Transverse colon (tissue), 4 donors: ENCODE data around the gene SARS2. TPM values are rescaled to one million over a fixed set of nuclear protein-coding genes. Genes with fewer than 3 reads are reported as not detected.

Experiments
- DNase-seq: peaks from one replicate; pipeline ENCODE4 v3.0.0-alpha.2; 2019
- H3K27ac ChIP-seq, 4 donors: fragments of 200-600 bp; sonication (generic); 2 replicates each; pipeline ENCODE4 v1.5.1; 2016 to 2018; ENCODE audit warnings: inconsistent platforms in 4 of 4
- H3K27me3 ChIP-seq: fragments of 200-600 bp; sonication (generic); 2 replicates; pipeline ENCODE4 v1.5.1; 2017; ENCODE audit warnings: inconsistent platforms
- H3K36me3 ChIP-seq, 4 donors: fragments of 200-600 bp; sonication (generic); 2 replicates each; pipeline ENCODE4 v1.5.1; 2017 to 2019; ENCODE audit warnings: inconsistent platforms in 4 of 4
- H3K4me1 ChIP-seq, 4 donors: fragments of 200-600 bp; sonication (generic); 2 replicates each; pipeline ENCODE4 v1.5.1; 2017 to 2020; ENCODE audit warnings: inconsistent platforms in 4 of 4
- H3K4me3 ChIP-seq, 4 donors: fragments of 200-600 bp; sonication (generic); 1 replicate in 1 of 4; 2 replicates in 3 of 4; pipeline versions ENCODE4 v1.5.1 to v1.6.1; 2017 to 2019; ENCODE audit warnings: inconsistent platforms in 4 of 4
- H3K9me3 ChIP-seq, 2 donors: fragments of 200-600 bp; sonication (generic); 2 replicates each; pipeline ENCODE4 v1.5.1; 2017 to 2019; ENCODE audit warnings: inconsistent platforms in 2 of 2
- CTCF ChIP-seq, 5 experiments: fragments of 200-600 bp in 3 of 5; fragments of 450-650 bp in 2 of 5; sonication (generic) in 3 of 5; IDR thresholded peaks; 1 replicate in 2 of 5; 2 replicates in 3 of 5; pipeline ENCODE4 v1.5.1; 2016 to 2017; ENCODE audit warnings: antibody characterized with exemption in 5 of 5, inconsistent platforms in 3 of 5, mild to moderate bottlenecking in 2 of 5, moderate library complexity in 1 of 5
- EP300 ChIP-seq: sonication (generic); formaldehyde crosslinking; IDR thresholded peaks from one replicate; pipeline ENCODE4 v1.6.1; 2017; ENCODE audit warnings: antibody characterized with exemption, low read depth
- POLR2A ChIP-seq: fragments of 450-650 bp; IDR thresholded peaks from one replicate; pipeline ENCODE4 v1.6.1; 2016; ENCODE audit warnings: antibody characterized with exemption, mild to moderate bottlenecking, moderate library complexity
- POLR2AphosphoS5 ChIP-seq, 3 donors: sonication (generic); formaldehyde crosslinking; IDR thresholded peaks; one replicate each; pipeline ENCODE4 v1.6.1; 2016; ENCODE audit warnings: antibody characterized with exemption in 3 of 3
- WGBS, 2 donors: methylation state at CpG; one replicate each; pipeline ENCODE4 v1.1.5; 2018; ENCODE audit warnings: low coverage in 1 of 2; 5-methylcytosine and 5-hydroxymethylcytosine counted together
- in situ Hi-C, 4 donors: fragments of 200-750 bp; cut with MboI; loops; one replicate each; pipeline versions ENCODE4 v1.15.0 to v1.15.1; 2017; ENCODE audit warnings: low sequenced_read_pairs in 3 of 4, low pct_ligation_motif_present in 1 of 4, low pct_unique_long_range_greater_than_20kb in 1 of 4
- intact Hi-C: fragments of 100-400 bp; cut with DNase I; formaldehyde crosslinking; loops from one replicate; pipeline ENCODE4 v1.15.1; 2023; ENCODE audit warnings: low total_unique reads
- total RNA-seq, 4 donors: library from RNA; depleted of rRNA; stranded (reverse); fragments of >200 nt; gene quantifications; one replicate each; pipeline ENCODE4 v1.1.0, GENCODE V29; 2016

Gene SARS2
- total RNA-seq, 4 donors from 2014 or later: 21.4 to 186 (median 42.7) TPM

GRCh38 chr19:38867171-38867780 is 63.3 kb downstream of the SARS2 start:
- Histone ChIP-seq H3K4me3 (no peak overlapping the region), H3K36me3 (no peaks in the 10 kb centered on the region), H3K4me1 (peaks cover 15 to 51% (median 31%) of the 10 kb centered on the region in 4 donors), H3K27me3 (no peaks in the 10 kb centered on the region), H3K9me3 (no peaks in the 10 kb centered on the region), H3K27ac (no peak overlapping the region)
- no peak for TF ChIP-seq EP300
- no peak for TF ChIP-seq POLR2A
- TF ChIP-seq POLR2AphosphoS5 (IDR thresholded peaks at IDR 0.05): no peak
- TF ChIP-seq CTCF (IDR thresholded peaks at IDR 0.05): no peak
- intact Hi-C loops: no loop called here
- WGBS, 2 donors: 88 to 92% methylated on average over 9 to 10 of the region's 10 CpGs
- DNase-seq: no peak
- in situ Hi-C loops: no loop called here

Other genes starting within 250 kb of the SARS2 start
- gene CAPN12, start 186.3 kb downstream of the SARS2 start, total RNA-seq: 10 to 100 TPM in 2 of 4 donors, 1 to 10 TPM in 1, not detected in 1; 2.6 to 44.8 (median 14.4) TPM
- not detected for gene LGALS7, start 157.2 kb downstream of the SARS2 start, total RNA-seq
- gene LGALS7B, start 141.6 kb downstream of the SARS2 start, total RNA-seq: not detected
- gene LGALS4, start 117.8 kb downstream of the SARS2 start, total RNA-seq: 1,000 to 10,000 TPM; 1,815 to 4,845 (median 3,695) TPM
- gene ECH1, start 99.0 kb downstream of the SARS2 start, total RNA-seq: 100 to 1,000 TPM; 181 to 313 (median 228) TPM
- gene HNRNPL, start 80.8 kb downstream of the SARS2 start, total RNA-seq: 100 to 1,000 TPM; 139 to 200 (median 174) TPM
- gene RINL, start 52.5 kb downstream of the SARS2 start, total RNA-seq: 1 to 10 TPM; 1.8 to 7.0 (median 3.6) TPM
- 100 to 1,000 TPM in 1 of 4 donors, 10 to 100 TPM in 3; 56.3 to 128 (median 64.2) TPM for gene SIRT2, start 31.1 kb downstream of the SARS2 start, total RNA-seq
- 10 to 100 TPM in 3 of 4 donors, 1 to 10 TPM in 1; 6.2 to 53.9 (median 29.4) TPM for gene NFKBIB, start 30.8 kb downstream of the SARS2 start, total RNA-seq
- not detected for gene CCER2, start 18.6 kb downstream of the SARS2 start, total RNA-seq
- 10 to 100 TPM; 23.7 to 42.6 (median 34.7) TPM for gene MRPS12, start 181 bp upstream of the SARS2 start, total RNA-seq
- gene FBXO17, start 45.0 kb upstream of the SARS2 start, total RNA-seq: 1 to 10 TPM; 2.2 to 7.8 (median 2.4) TPM
- 1 to 10 TPM in 2 of 4 donors, under 1 TPM in 1, not detected in 1; 0.14 to 1.5 (median 1.1) TPM for gene FBXO27, start 101.8 kb upstream of the SARS2 start, total RNA-seq
- gene ACP7, start 153.6 kb upstream of the SARS2 start, total RNA-seq: not detected
- gene PAK4, start 195.0 kb upstream of the SARS2 start, total RNA-seq: 10 to 100 TPM; 43.8 to 96.1 (median 63.2) TPM